Stimulated activated CD8-positive, alpha-beta memory T cell treated with anti-CD3 and anti-CD28 coated beads, Interleukin-15, amount 100 ng/mL, for 48 hours (primary cell): ENCODE results near the gene SSBP2.
"Not testable (repeated sequence)": the region's sequence is repeated elsewhere in the genome, so short reads cannot be mapped to it uniquely, and the experiment has no call there.

Experiments
- DNase-seq, 2 donors: peaks; one replicate each; pipeline ENCODE4 v3.0.0-alpha.2; 2020; ENCODE audit warnings: low read depth in 2 of 2

The SSBP2 gene

DNA sequence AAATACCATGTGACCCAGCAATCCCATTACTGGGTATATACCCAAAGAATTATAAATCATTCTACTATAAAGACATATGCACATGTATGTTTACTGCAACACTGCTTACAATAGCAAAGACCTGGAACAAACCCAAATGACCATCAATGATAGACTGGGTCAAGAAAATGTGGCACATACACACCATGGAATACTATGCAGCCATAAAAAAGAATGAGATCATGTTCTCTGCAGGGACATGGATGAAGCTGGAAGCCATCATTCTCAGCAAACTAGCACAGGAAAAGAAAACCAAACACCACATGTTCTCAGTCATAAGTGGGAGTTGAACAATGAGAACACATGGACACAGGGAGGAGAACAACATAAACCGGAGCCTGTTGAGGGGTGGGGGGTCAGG, 90.3 kb downstream of the SSBP2 start:
- not testable (repeated sequence) for DNase-seq

DNA sequence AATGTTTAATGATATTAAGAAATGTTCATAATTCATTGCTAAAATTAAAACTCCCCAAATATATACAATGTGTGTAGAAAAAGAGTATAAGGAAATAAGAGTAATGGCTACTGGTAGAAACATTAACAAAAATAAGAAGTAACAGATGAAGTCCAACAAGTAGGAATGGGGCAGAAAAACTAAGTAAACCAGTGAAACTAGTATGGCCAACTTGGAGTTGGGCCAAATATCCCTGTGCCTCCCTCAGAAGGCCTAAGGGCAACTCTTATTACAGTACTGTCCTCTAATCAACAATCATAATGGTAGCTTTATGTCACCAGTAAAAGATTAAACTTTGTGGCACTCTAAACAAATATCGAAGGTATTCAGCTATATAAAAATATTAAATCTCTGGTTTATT, 93.5 kb downstream of the SSBP2 start:
- no peak for DNase-seq

DNA sequence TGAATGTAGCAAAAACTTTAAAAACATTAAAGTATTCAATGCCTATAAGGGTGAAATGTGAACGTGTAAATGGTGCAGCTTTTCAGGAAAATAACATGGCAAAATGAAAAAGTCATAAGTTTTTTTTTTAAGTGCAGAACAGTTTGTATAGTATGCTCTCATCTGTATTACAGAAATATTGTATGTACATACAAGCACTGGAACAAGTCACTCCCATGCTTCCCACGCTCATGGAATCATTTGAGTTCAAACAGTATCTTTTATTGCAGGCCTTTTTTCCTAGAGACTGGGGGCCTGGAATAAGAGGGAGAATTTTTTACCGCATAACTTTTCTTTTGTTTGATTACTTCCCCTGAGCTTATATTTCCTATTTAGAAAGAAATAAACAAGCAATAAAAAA, 94.1 kb downstream of the SSBP2 start:
- DNase-seq = no peak

DNA sequence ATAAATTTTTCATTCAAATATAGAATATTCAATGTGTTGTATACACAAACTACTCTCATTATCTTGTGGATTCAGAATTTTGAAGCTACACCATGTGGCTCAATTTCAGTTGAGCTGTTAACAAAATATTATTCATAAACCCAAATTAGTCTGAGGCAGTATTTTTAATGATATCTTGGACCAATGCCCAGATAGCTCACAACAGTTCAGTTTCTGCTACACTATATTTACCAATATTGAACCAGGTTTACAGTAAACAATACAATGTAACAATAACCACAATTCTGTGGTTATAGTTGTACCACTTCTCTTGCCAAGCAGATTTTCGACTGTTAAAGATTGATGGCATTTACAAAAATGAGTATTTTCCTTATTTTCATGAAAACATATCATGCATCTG, 99.9 kb downstream of the SSBP2 start:
- no peak for DNase-seq

DNA sequence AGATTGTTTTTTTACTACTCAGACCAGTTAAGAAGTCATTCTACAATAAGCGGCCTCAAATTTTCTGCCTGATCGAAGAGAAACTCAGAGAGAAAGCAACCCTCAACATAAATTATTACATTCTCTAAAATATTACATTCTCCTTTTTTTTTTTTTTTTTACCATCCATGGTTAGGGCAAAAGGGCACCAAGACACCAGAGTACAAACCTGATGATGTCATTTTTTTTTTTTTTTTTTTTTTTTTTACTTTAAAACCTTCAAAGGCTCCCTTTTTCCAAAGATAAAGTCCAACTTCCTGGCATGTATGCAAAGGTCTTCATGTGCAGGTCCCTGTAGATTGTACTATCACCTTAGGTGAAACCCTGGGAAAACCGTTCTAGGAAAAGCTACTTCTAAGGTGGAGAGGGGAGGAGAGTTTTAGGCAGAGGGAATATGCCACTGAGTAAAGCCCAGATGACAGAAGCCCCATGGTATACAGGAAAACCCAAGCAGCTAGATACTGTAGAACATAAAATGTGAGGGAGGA, 104.4 kb downstream of the SSBP2 start:
- no peak for DNase-seq

DNA sequence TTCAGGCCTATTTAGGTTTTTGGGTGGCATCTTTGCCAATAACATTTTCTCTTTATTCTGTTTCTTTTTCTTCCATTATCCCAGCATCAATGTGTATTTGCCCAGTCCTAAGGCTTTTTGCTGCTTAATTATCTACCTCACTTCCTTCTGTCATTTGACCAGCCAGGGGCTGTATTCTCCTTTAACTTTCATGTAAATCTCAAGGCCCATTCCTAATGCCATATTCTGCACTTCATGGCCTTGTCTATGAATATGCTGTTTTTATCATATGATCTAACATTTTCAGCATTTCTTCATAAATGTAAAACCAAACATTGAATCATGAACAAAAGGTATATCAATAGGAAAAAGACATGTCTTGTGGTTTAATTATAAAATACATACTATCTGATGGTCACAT, 108.7 kb downstream of the SSBP2 start:
- no peak for DNase-seq

DNA sequence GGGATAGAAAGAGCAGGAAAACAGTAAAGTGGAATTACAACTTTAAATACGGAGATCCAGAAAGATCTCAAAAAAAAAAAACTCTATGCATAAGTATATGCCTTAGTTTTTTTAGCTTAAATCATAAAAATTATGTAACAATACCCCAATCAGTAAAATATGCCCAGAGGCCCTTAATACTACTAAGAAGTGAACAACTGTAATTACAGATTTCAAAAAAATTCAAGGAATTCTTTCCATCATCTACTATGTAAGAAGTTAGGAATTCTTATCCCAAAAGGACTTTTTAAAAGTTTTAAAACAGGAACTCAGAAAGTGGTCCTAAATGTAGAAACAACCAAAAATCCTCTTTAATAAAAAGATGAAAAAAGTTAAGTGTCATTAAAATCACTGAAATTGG, 111.3 kb downstream of the SSBP2 start:
- DNase-seq = no peak

DNA sequence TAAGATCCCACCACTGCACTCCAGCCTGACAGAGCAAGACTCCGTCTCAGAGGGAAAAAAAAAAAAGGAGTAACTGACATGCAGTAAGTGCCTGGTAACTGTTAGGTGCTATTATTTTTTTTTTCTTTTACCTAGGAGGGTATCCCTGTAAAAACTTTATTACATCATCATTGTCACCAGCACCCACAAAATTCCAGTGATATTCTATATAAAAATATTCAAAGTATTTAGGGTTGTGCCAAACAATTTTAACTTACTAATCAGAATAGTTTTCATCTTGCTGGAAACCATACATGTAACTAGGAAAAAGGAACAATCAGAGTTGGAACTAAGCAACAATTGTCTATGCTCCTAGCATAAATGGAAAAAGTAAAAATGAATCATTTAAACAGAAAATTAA, 112.4 kb downstream of the SSBP2 start:
- no peak for DNase-seq

DNA sequence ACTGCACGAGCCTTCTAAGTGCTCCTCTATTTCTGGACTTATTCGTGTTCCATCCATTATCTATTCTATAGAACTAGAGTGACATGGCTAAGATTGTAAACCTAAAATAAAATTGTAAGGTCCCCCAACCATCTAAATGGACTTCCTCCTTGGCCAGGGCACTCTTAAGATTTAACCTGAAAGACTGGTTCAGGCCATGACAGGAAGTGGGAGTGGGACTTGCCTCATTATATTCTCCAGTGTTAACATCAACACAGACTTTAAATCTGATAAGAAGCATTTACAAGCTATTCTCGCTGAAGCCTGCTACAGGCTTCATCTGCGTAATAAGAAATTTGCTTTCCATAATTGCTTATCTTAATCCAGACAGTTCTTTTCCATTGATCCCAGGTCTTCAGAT, 117.0 kb downstream of the SSBP2 start:
- DNase-seq = no peak

DNA sequence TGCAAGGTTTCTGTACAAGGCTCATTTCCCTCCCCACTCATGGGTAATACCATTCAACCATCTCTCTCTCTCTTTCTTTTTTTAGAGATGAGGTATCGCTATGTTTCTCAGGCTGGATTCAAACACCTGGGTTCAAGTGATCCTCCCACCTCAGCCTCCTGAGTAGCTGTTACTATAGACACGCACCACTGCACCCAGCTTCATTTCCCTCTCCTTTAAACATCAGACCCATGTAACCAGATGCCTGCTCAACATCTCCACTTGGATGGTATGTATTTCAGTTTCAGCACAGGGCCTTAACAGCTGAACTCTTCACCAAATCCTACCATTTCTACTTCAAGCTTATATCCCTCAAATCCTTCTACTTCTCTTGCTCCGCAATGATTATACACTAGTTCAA, 117.4 kb downstream of the SSBP2 start:
- DNase-seq = no peak

DNA sequence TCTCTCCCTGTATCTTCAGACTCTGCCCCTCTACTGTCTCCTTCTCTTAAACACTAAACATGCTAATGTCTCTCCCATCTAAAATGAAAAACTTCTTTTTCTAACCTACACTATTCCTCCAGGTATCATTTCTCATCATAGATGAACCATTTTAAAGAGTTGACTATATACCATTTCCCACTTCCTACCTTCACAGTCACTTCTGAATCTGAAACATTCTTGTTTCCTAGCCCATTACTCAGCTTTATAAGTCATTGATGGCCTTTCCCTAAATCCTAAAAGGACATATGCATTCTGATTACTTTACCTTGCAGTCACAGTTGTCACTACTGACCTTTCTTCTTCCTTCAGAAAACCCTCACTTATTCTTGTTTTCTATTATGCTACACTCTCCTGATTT, 118.2 kb downstream of the SSBP2 start:
- DNase-seq = no peak

DNA sequence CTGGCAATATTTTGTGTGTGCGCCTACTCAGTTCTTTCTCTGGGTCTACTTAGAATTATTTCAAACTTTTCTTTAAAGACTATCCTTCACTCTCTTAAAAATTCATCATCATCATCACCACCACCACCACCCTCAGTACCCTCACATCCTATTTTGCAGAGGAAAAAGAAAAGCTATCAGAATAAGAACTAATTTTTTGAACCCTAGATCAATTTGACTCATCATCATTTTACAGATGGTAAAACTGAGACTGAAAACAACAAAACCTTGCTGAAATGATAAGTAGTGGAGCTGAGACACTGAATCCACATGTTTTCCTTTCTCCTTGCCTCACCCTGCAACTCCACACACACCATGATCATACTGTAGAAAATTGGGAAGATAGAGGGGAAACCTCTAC, 119.3 kb downstream of the SSBP2 start:
- DNase-seq = no peak

DNA sequence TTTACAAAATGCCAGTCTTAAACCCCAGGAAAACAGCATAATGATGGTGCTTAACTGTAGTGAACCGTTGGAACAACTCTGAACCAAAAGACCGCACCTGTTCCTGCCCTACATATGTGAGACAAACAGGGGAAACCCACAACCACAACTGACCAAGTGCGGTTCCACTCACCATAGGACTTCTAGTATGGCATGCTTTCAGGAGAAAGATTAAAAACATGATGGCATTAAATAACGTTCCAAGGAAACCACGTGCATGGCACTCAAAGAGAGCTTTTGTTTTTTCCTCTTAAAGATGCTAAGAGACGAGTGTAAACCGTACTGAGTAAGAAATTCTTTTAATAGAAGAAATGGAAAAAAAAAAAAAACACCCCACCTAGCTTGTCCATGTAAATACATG, 119.8 kb downstream of the SSBP2 start:
- peak in 1 of 2 donors; percentile 30 for DNase-seq

DNA sequence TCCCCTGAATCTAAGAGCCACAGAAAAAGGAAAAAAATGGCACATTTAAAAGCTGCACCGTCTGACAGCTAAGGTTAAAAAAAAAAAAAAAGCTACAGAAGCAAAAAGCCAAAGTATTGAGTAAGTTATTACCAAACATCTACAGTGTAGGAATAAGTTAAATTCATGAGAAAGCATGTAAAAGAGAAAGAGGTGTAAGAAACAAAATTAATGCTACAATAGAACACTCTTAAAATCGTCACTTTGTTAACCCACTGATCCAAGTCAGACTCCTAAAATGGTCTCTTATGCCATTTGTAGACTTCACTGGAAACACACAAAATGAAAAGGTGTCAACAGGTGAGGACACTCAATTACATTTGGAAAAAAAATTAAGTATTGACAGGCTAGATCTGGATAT, 120.2 kb downstream of the SSBP2 start:
- no peak for DNase-seq

DNA sequence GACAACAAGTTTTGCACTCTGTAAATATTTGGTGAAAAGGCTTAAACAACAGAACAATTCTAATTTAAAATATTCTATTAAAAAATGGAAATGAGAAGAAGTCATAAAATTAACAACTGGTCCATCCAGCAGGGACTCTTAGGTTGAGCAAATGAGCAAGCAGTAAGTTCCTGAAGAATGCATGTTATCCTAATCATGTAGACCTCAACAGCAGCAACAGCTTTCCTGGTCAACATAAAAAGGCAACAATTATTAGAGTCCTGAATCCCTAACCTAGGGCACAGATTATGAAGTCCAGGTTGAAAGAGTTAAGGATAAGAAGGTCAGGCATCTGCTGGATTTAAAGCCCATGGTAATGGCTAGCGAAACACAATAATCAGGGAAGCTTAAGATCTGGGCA, 120.9 kb downstream of the SSBP2 start:
- no peak for DNase-seq

DNA sequence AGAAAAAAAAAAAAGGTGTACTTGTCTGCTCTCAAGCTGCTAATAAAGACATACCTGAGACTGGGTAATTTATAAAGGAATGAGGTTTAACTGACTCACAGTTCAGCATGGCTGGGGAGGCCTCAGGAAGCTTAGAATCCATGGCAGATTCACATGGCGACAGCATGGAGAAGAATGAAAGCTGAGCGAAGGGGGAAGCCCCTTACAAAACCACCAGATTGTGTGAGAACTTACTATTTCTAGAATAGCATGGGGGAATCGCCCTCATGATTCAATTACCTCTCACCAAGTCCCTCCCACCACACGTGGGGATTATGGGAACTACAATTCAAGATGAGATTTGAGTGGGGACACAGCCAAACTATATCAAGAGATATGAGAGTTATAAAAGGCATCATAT, 122.8 kb downstream of the SSBP2 start:
- DNase-seq = not testable (repeated sequence)

DNA sequence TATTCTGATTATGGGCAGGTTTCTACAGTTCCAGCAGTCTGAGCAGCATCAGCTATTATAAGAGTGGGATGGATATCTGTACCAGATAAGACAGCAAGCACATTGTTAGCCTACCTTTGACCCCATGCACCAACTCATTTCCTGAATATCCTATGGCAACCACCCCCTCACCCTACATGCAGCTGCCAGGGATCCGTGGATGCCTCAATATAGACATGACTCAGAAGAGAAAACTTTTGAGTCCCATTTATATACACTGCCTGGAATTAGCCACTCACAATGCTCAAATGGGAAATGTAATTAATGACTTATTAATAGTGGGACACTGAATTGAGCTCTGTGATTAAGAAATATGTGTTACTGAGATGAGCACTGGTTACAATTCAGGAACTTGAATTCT, 124.4 kb downstream of the SSBP2 start:
- no peak for DNase-seq

DNA sequence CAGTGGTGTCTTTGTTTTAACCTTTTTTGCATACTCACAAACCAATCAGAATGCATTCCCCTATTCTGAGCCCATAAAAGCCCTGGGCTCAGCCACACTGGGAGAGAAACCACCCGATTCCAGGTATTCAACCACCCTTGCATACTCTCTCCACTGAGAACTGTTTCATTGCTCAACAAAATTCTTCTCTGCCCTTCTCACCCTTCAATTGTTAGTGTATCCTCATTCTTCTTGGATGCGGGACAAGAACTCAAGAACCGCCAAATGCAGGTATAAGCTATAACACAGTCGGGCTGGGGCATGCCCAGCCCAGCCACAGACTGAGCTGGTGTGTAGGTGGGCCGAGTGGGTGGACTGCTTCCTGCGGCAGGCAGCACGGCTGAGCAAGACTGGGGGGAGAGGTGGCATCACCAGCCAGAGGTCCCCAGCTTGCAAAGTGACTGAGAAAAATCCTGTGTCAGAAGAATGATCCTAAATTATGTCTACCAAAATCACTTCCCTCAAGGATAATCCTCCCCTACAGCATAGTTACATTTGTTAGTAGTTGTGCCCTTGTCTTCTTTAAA, 141.0 kb downstream of the SSBP2 start:
- no peak for DNase-seq

DNA sequence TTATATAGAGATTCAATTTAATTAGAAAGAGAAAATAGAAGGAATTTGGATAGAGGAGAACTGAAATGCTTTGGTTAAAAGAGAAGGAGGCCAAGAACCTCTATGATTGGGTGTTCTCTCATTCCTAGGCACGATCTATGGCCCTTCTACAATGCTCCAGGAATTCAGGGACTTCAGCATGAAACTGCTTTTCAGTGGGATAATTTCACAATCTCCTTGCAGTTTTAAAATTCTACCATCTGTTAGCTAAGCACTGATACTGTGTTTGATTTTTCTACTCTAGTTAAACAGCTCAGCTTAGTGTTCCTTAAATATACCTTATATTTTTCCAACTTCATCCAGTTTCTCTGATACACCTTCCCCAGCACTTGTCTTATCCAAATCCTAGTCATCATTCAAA, 141.9 kb downstream of the SSBP2 start:
- no peak for DNase-seq

DNA sequence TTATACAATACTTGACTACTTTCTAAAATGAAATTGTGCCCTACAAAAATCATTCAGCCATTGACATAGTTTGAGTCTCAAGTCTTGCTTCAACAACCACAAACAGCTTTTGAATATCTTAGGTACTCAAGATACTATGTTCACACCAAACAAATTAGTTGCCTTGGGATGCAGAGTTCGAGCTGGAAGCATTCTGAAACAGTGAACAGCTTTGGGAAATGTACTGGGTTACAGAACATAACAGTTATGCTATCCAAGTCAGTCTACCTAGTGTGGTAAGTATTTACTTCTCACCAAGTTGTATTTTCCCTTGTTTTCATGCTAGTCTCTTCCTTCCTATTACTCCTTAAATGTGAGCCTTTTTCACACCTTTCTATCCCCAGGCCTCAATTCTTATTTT, 143.2 kb downstream of the SSBP2 start:
- no peak for DNase-seq

DNA sequence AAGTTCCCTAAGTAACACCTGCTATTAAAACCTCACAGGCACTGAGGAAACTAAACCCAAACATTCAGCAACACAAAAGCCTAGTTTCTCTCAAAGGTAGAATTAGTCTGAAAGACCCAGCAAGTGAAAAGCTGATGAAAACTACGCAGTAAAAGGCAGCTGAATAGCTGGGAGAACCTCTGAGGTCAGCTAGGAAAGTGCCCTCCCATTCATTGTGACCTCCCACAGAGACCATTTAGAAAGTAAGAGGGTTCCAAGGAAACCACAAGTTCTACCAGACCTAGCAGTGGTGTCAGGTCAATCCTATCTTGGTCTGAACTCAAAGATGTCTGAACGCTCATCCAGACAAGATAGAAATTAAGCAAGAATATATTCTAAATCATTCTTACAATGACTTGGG, 144.7 kb downstream of the SSBP2 start:
- no peak for DNase-seq

DNA sequence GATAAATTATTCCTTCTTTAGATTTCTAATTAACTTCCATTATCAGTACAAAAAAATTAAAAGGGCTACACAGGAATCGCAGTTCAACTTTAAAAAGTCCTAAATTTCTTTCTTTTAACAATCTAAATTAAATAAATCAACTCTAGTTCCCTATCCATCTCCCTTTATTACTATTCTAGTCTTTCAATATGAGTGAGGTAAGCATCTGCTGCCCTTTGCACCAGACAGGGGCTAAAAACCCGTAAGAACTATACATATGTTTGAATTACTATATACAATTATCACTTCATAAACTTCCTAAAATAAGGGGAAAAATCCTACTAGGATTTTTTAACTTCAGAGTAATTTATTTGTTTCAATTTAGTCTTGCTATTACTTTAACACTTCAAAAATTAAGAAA, 145.6 kb downstream of the SSBP2 start:
- no peak for DNase-seq

DNA sequence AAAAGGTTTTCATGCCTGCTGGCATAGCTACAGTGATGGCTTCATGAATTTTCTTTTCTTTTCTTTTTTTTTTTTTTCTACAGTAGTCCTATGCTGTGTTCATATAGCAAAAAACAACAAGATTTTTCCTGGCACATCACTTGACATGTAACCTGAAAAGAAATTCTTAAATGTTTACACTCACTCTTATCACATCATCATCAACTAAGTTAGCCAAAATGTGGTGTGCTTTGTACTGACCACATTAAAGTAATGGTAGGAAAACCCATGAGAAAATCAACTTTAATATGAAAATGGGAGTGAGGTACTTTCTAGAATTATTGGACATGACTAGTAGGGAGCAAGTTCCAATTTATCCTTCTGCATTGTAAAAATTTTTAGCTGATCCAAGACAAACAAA, 146.7 kb downstream of the SSBP2 start:
- DNase-seq = no peak

DNA sequence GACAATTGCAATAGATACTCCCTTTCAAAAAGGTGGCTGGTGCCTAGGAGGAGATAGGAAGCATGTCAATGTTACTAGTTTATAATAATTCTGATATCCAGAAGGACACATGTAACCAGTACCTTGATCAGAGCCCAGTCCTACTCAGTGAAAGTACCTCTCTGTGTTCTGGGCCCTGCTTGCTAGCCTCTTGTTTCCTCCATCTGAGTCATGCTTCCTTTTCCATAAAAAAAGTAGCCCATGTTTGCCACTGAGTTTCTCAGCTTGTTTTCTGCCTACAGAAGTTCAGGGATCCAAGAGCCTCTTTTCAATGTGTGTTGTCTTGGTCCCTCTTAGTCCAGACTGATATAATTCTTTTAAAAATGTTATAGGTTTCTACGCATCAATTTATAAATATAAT, 149.0 kb downstream of the SSBP2 start:
- no peak for DNase-seq

DNA sequence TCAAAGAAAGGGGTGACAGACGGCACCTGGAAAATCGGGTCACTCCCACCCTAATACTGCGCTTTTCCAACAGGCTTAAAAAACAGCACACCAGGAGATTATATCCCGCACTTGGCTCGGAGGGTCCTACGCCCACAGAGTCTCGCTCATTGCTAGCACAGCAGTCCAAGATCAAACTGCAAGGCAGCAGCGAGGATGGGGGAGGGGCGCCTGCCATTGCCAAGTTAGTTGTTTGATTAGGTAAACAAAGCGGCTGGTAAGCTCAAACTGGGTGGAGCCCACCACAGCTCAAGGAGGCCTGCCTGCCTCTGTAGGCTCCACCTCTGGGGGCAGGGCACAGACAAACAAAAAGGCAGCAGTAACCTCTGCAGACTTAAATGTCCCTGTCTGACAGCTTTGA, 158.8 kb downstream of the SSBP2 start:
- not testable (repeated sequence) for DNase-seq
